IPS-11a (cell line): ENCODE data around the gene KLF7.

Experiments used
- H3K4me3 ChIP-seq: one replicate; pipeline ENCODE4 v1.5.1; 2013; ENCODE audit warnings: low read depth, low read length, control low read depth

The KLF7 gene

GRCh38 chr2:207167099-207167923, 1.6 kb upstream of the KLF7 start:
- H3K4me3 ChIP-seq = peak overlapping the region; percentile 63

- H3K4me3 ChIP-seq = peak overlapping the region; percentile 63
These were observed 776 bp upstream of the KLF7 start for GRCh38 chr2:207166349-207167098.

GRCh38 chr2:207166039-207166348, 246 bp upstream of the KLF7 start:
- no peak overlapping the region for H3K4me3 ChIP-seq

- H3K4me3 ChIP-seq = peak overlapping the region; percentile 84
These were observed 1.5 kb downstream of the KLF7 start for GRCh38 chr2:207164006-207164831.

GRCh38 chr2:207163756-207164005, 2.1 kb downstream of the KLF7 start:
- peak overlapping the region; percentile 84 for H3K4me3 ChIP-seq

- H3K4me3 ChIP-seq = peak overlapping the region; percentile 84
These were observed 2.5 kb downstream of the KLF7 start for GRCh38 chr2:207163053-207163755.

- no peak overlapping the region for H3K4me3 ChIP-seq
These were observed 3.4 kb downstream of the KLF7 start for GRCh38 chr2:207162316-207162715.

GRCh38 chr2:207161247-207162123, 4.3 kb downstream of the KLF7 start:
- H3K4me3 ChIP-seq = no peak overlapping the region

- H3K4me3 ChIP-seq = no peak overlapping the region
These were observed 5.6 kb downstream of the KLF7 start for GRCh38 chr2:207160115-207160514.

- H3K4me3 ChIP-seq = no peak overlapping the region
These were observed 6.7 kb downstream of the KLF7 start for GRCh38 chr2:207159002-207159401.

GRCh38 chr2:207157731-207158130, 8.0 kb downstream of the KLF7 start:
- H3K4me3 ChIP-seq = no peak overlapping the region

GRCh38 chr2:207157162-207157481, 8.6 kb downstream of the KLF7 start:
- H3K4me3 ChIP-seq = no peak overlapping the region

- no peak overlapping the region for H3K4me3 ChIP-seq
These were observed 9.1 kb downstream of the KLF7 start for GRCh38 chr2:207156451-207157161.

- no peak overlapping the region for H3K4me3 ChIP-seq
These were observed 10.0 kb downstream of the KLF7 start for GRCh38 chr2:207155516-207156444.

GRCh38 chr2:207154556-207155510, 10.9 kb downstream of the KLF7 start:
- H3K4me3 ChIP-seq = no peak overlapping the region

- H3K4me3 ChIP-seq = no peak overlapping the region
These were observed 12.3 kb downstream of the KLF7 start for GRCh38 chr2:207153266-207153975.

- H3K4me3 ChIP-seq = no peak overlapping the region
These were observed 14.7 kb downstream of the KLF7 start for GRCh38 chr2:207151048-207151447.
